Mesenchymal stem cell (in vitro differentiated cells and primary cell): Measurements from ENCODE around the gene CCDC196.
A peak's percentile ranks its signal among the peaks of the same experiment; 100 is the strongest.

Source experiments
- DNase-seq: peaks from one replicate; pipeline ENCODE4 v3.0.0-alpha.2; 2013
- H2AFZ ChIP-seq: one replicate; pipeline ENCODE4 v1.6.1; 2013; ENCODE audit warnings: low read depth, mild to moderate bottlenecking, control low read depth, inconsistent platforms, low read length, moderate library complexity
- H2AK5ac ChIP-seq: 2 replicates; pipeline ENCODE4 v1.6.1; 2013; ENCODE audit warnings: low read length, moderate library complexity, mild to moderate bottlenecking, inconsistent platforms; ENCODE audit not compliant: severe bottlenecking
- H2BK120ac ChIP-seq: one replicate; pipeline ENCODE4 v1.6.1; 2013; ENCODE audit warnings: low read depth, mild to moderate bottlenecking, inconsistent platforms, low read length, moderate library complexity
- H2BK12ac ChIP-seq, 2 experiments: one replicate each; pipeline ENCODE4 v1.6.1; 2013; ENCODE audit warnings: inconsistent platforms in 2 of 2, low read length in 2 of 2, mild to moderate bottlenecking in 2 of 2, moderate library complexity in 2 of 2, control low read depth in 1 of 2
- H2BK15ac ChIP-seq: one replicate; pipeline ENCODE4 v1.6.1; 2013; ENCODE audit warnings: mild to moderate bottlenecking, low read depth, inconsistent platforms; ENCODE audit not compliant: poor library complexity, severe bottlenecking
- H2BK5ac ChIP-seq: 2 replicates; pipeline ENCODE4 v1.6.1; 2013; ENCODE audit warnings: low read depth, mild to moderate bottlenecking, low read length, control low read depth, inconsistent platforms; ENCODE audit not compliant: poor library complexity, severe bottlenecking
- H3K14ac ChIP-seq, 2 experiments: one replicate each; pipeline ENCODE4 v1.6.1; 2013; ENCODE audit warnings: inconsistent platforms in 2 of 2, low read length in 2 of 2, control low read depth in 1 of 2, mild to moderate bottlenecking in 1 of 2, moderate library complexity in 1 of 2
- H3K18ac ChIP-seq, 2 experiments: one replicate each; pipeline ENCODE4 v1.6.1; 2013; ENCODE audit warnings: inconsistent platforms in 2 of 2, low read length in 2 of 2, control low read depth in 1 of 2, low read depth in 1 of 2, mild to moderate bottlenecking in 1 of 2
- H3K23ac ChIP-seq, 2 experiments: one replicate each; pipeline ENCODE4 v1.6.1; 2013; ENCODE audit warnings: inconsistent platforms in 2 of 2, low read length in 2 of 2, mild to moderate bottlenecking in 2 of 2, moderate library complexity in 2 of 2, control low read depth in 1 of 2
- H3K27ac ChIP-seq: 2 replicates; pipeline ENCODE4 v1.5.1; 2013; ENCODE audit warnings: mild to moderate bottlenecking, moderate library complexity, low read length, control low read depth, inconsistent platforms; ENCODE audit not compliant: poor library complexity, severe bottlenecking
- H3K27me3 ChIP-seq, 2 experiments: 2 replicates each; pipeline versions ENCODE4 v1.6.1 to v1.7.0; 2013; ENCODE audit warnings: low read length in 2 of 2, mild to moderate bottlenecking in 2 of 2, moderate library complexity in 2 of 2, control low read depth in 1 of 2, inconsistent platforms in 1 of 2; ENCODE audit not compliant: control insufficient read depth in 1 of 2, insufficient read depth in 1 of 2
- H3K36me3 ChIP-seq, 2 experiments: 2 replicates each; pipeline versions ENCODE4 v1.6.1 to v1.7.0; 2013; ENCODE audit warnings: low read length in 2 of 2, control low read depth in 1 of 2, inconsistent platforms in 1 of 2, low read depth in 1 of 2, mild to moderate bottlenecking in 1 of 2; ENCODE audit not compliant: insufficient read depth in 2 of 2, control insufficient read depth in 1 of 2
- H3K4ac ChIP-seq, 2 experiments: one replicate each; pipeline ENCODE4 v1.6.1; 2013; ENCODE audit warnings: inconsistent platforms in 2 of 2, low read length in 2 of 2, mild to moderate bottlenecking in 2 of 2, moderate library complexity in 2 of 2, control low read depth in 1 of 2, low read depth in 1 of 2
- H3K4me1 ChIP-seq: 2 replicates; pipeline ENCODE4 v1.6.1; 2013; ENCODE audit warnings: low read depth, low read length, control low read depth; ENCODE audit not compliant: control insufficient read depth, insufficient read depth
- H3K4me2 ChIP-seq: 2 replicates; pipeline ENCODE4 v1.6.1; 2013; ENCODE audit warnings: low read length, mild to moderate bottlenecking, inconsistent platforms; ENCODE audit not compliant: poor library complexity, severe bottlenecking
- H3K4me3 ChIP-seq, 2 experiments: 2 replicates each; pipeline versions ENCODE4 v1.5.1 to v1.7.0; 2013; ENCODE audit warnings: low read length in 2 of 2, mild to moderate bottlenecking in 2 of 2, control low read depth in 1 of 2, low read depth in 1 of 2; ENCODE audit not compliant: insufficient read depth in 1 of 2
- H3K79me1 ChIP-seq: replicated peaks from 2 replicates; pipeline ENCODE4 v1.6.1; 2013; ENCODE audit warnings: mild to moderate bottlenecking, control low read depth, low read length, inconsistent platforms; ENCODE audit not compliant: poor library complexity, severe bottlenecking
- H3K9ac ChIP-seq: 2 replicates; pipeline ENCODE4 v1.7.0; 2013; ENCODE audit warnings: mild to moderate bottlenecking, low read length, moderate library complexity
- H3K9me3 ChIP-seq: 2 replicates; pipeline ENCODE4 v1.7.0; 2013; ENCODE audit warnings: mild to moderate bottlenecking, low read length; ENCODE audit not compliant: control insufficient read depth
- H4K8ac ChIP-seq: one replicate; pipeline ENCODE4 v1.6.1; 2013; ENCODE audit warnings: inconsistent platforms, mild to moderate bottlenecking, low read length, moderate library complexity
- H4K91ac ChIP-seq: one replicate; pipeline ENCODE4 v1.6.1; 2013; ENCODE audit warnings: mild to moderate bottlenecking, low read length, inconsistent platforms
- WGBS: methylation state at CpG from one replicate; pipeline ENCODE4 v1.1.7; 2013; ENCODE audit warnings: mixed read lengths; 5-methylcytosine and 5-hydroxymethylcytosine counted together

CCDC196 gene

DNA sequence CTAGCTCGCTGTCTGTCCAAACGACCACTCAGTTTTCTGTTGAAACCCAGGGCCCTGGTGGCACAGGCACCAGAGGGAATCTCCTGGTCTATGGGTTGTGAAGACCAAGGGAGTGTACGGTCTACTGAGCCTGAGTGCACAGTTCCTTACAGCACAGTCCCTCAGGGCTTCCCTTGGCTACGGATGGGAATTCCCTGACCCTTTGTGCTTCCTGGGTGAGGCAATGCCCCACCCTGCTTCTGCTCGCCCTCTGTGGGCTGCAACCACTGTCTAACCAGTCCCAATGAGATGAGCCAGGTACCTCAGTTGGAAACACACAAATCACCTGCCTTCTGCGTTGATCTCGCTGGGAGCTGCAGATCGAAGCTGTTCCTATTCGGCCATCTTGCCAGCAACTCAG is 44.4 kb downstream of the CCDC196 start:
- Histone ChIP-seq H3K36me3 (no peaks in the 10 kb centered on the region), H3K4me1 (peaks cover 1% of the 10 kb centered on the region), H2AK5ac (no peak overlapping the region), H2BK15ac (no peak overlapping the region), H2BK5ac (no peak overlapping the region), H4K8ac (peak overlapping the region; percentile 49), H3K9me3 (no peaks in the 10 kb centered on the region), H2BK12ac (no peak overlapping the region), H3K18ac (no peak overlapping the region), H2AFZ (no peak overlapping the region), H3K4ac (no peak overlapping the region), H4K91ac (no peak overlapping the region), H2BK120ac (no peak overlapping the region), H3K4me3 (no peak overlapping the region), H3K27me3 (no peaks in the 10 kb centered on the region), H3K23ac (peak overlapping the region in 1 of 2 experiments; percentile 40), H3K79me1 (peaks cover 19% of the 10 kb centered on the region), H3K27ac (no peak overlapping the region), H3K14ac (peak overlapping the region in 1 of 2 experiments; percentile 28), H3K9ac (no peak overlapping the region), H3K4me2 (no peak overlapping the region)
- no peak for DNase-seq
- WGBS: 95% methylated on average over 8 of the region's 9 CpGs

- 85% methylated on average over 2 of the region's 3 CpGs for WGBS
- H3K9me3 ChIP-seq: no peaks in the 10 kb centered on the region
These were observed 52.9 kb downstream of the CCDC196 start for GRCh38 chr14:66539034-66539433.

DNA sequence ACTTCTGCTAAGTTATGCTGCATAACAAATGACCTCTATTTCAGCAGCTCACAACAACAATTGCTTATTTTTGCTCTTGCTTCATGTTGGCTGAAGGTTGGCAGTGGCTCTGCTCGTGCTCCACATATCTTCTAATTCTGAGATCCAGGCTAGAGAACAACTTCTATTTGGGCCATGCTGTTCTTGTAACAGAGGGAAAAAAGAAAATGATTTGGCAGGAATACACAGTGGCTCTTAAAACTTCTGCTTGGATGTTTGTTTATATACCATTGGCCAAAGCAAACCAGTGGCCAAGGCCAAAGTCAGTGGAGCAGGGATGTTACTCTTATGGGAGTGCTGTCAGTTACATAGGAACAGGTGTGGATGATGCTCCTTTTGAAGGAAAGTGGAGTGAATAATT is 53.9 kb downstream of the CCDC196 start:
- no peak overlapping the region for H2BK120ac ChIP-seq
- no peak overlapping the region for H2BK5ac ChIP-seq
- no peak overlapping the region for H3K4me2 ChIP-seq
- H3K27me3 ChIP-seq: no peaks in the 10 kb centered on the region
- H3K4me1 ChIP-seq: no peaks in the 10 kb centered on the region
- no peak overlapping the region for H3K4me3 ChIP-seq
- no peak overlapping the region for H4K8ac ChIP-seq
- H3K27ac ChIP-seq: no peak overlapping the region
- no peak overlapping the region for H2BK15ac ChIP-seq
- no peak overlapping the region for H2AFZ ChIP-seq
- H2BK12ac ChIP-seq: no peak overlapping the region
- WGBS: 97% methylated on average over 1 of the region's 1 CpG
- no peak overlapping the region for H3K9ac ChIP-seq
- H3K4ac ChIP-seq: no peak overlapping the region
- no peak overlapping the region for H4K91ac ChIP-seq
- DNase-seq: no peak
- H3K9me3 ChIP-seq: no peaks in the 10 kb centered on the region
- no peaks in the 10 kb centered on the region for H3K36me3 ChIP-seq
- H3K18ac ChIP-seq: no peak overlapping the region
- no peak overlapping the region for H2AK5ac ChIP-seq
- no peak overlapping the region for H3K14ac ChIP-seq
- H3K79me1 ChIP-seq: peaks cover 8% of the 10 kb centered on the region
- no peak overlapping the region for H3K23ac ChIP-seq

More at GRCh38 chr14:66539034-66539433, 52.9 kb downstream of the CCDC196 start:
- no peaks in the 10 kb centered on the region for H3K36me3 ChIP-seq
- H4K8ac ChIP-seq: no peak overlapping the region
- no peak overlapping the region for H2AK5ac ChIP-seq
- no peaks in the 10 kb centered on the region for H3K4me1 ChIP-seq
- H2AFZ ChIP-seq: no peak overlapping the region
- no peak overlapping the region for H3K4me2 ChIP-seq
- no peak overlapping the region for H4K91ac ChIP-seq
- H3K14ac ChIP-seq: no peak overlapping the region
- H2BK120ac ChIP-seq: no peak overlapping the region
- H3K27me3 ChIP-seq: no peaks in the 10 kb centered on the region
- H3K23ac ChIP-seq: no peak overlapping the region
- DNase-seq: no peak
- no peak overlapping the region for H3K4ac ChIP-seq
- H3K18ac ChIP-seq: no peak overlapping the region
- no peak overlapping the region for H2BK12ac ChIP-seq
- no peak overlapping the region for H3K27ac ChIP-seq
- H2BK15ac ChIP-seq: no peak overlapping the region
- no peak overlapping the region for H3K4me3 ChIP-seq
- H2BK5ac ChIP-seq: no peak overlapping the region
- no peak overlapping the region for H3K9ac ChIP-seq
- H3K79me1 ChIP-seq: peaks cover 8% of the 10 kb centered on the region

DNA sequence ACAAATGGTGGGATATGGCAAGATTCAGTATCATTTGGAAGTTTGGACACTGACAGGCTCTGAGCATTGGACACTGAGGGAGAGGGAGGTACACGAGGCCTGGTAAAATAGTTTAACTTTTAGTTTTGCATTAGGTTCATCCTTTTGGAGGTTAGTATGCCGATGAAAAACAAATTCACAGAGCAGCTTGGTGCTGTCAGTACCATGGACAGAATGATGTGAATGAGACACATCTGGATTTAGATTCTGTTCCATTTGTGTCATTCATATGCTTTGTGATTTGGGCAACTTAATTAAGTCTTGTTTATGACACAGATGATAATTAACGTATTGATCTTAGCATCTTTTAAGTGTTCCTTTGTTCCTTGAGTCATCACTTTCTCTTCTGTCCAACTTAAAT is 55.5 kb downstream of the CCDC196 start:
- no peak overlapping the region for H2AFZ ChIP-seq
- no peaks in the 10 kb centered on the region for H3K4me1 ChIP-seq
- H3K9ac ChIP-seq: no peak overlapping the region
- no peak overlapping the region for H4K91ac ChIP-seq
- H4K8ac ChIP-seq: no peak overlapping the region
- H2AK5ac ChIP-seq: no peak overlapping the region
- H3K4me3 ChIP-seq: no peak overlapping the region
- H2BK12ac ChIP-seq: no peak overlapping the region
- H3K18ac ChIP-seq: no peak overlapping the region
- no peak for DNase-seq
- H3K36me3 ChIP-seq: no peaks in the 10 kb centered on the region
- no peak overlapping the region for H2BK5ac ChIP-seq
- 96% methylated on average over 3 of the region's 3 CpGs for WGBS
- no peaks in the 10 kb centered on the region for H3K9me3 ChIP-seq
- no peaks in the 10 kb centered on the region for H3K27me3 ChIP-seq
- H3K4ac ChIP-seq: no peak overlapping the region
- no peak overlapping the region for H3K27ac ChIP-seq
- no peak overlapping the region for H3K23ac ChIP-seq
- no peak overlapping the region for H3K4me2 ChIP-seq
- H2BK120ac ChIP-seq: no peak overlapping the region
- H3K14ac ChIP-seq: no peak overlapping the region
- peaks cover 8% of the 10 kb centered on the region for H3K79me1 ChIP-seq
- H2BK15ac ChIP-seq: no peak overlapping the region
